IMR-90 (cell line): ENCODE measurements around the gene RTL1.

Source experiments
- BHLHE40 ChIP-seq: fragments of 150-350 bp; IDR thresholded peaks from 2 replicates; pipeline ENCODE4 v1.6.1; 2016; ENCODE audit warnings: mild to moderate bottlenecking, low read depth, low read length
- CEBPB ChIP-seq: IDR thresholded peaks from 2 replicates; pipeline ENCODE4 v1.6.1; 2012; ENCODE audit warnings: low read depth, low read length, improper control_type of control experiment
- FOS ChIP-seq: fragments of 150-350 bp; IDR thresholded peaks from 2 replicates; pipeline ENCODE4 v1.6.1; 2016; ENCODE audit warnings: low read depth, low read length
- MAZ ChIP-seq: IDR thresholded peaks from 2 replicates; pipeline ENCODE4 v1.6.1; 2012; ENCODE audit warnings: low read depth, mild to moderate bottlenecking, low read length, improper control_type of control experiment, moderate library complexity, borderline replicate concordance
- MXI1 ChIP-seq: IDR thresholded peaks from 2 replicates; pipeline ENCODE4 v1.6.1; 2012; ENCODE audit warnings: low read depth, mild to moderate bottlenecking, low read length, moderate library complexity, borderline replicate concordance
- NFE2L2 ChIP-seq: fragments of 150-350 bp; IDR thresholded peaks from 2 replicates; pipeline ENCODE4 v1.6.1; 2016; ENCODE audit warnings: low read depth, mild to moderate bottlenecking, low read length
- POLR2A ChIP-seq: IDR thresholded peaks from 2 replicates; pipeline ENCODE4 v1.6.1; 2012; ENCODE audit warnings: mild to moderate bottlenecking, low read depth, low read length
- RAD21 ChIP-seq: IDR thresholded peaks from 2 replicates; pipeline ENCODE4 v1.6.1; 2012; ENCODE audit warnings: low read length, improper control_type of control experiment
- RCOR1 ChIP-seq: IDR thresholded peaks from 2 replicates; pipeline ENCODE4 v1.6.1; 2012; ENCODE audit warnings: mild to moderate bottlenecking, low read length, improper control_type of control experiment; ENCODE audit not compliant: insufficient replicate concordance
- RFX5 ChIP-seq: IDR thresholded peaks from 2 replicates; pipeline ENCODE4 v1.8.0; 2012; ENCODE audit warnings: low read depth, mild to moderate bottlenecking, low read length, moderate library complexity
- SMC3 ChIP-seq: fragments of 150-350 bp; IDR thresholded peaks from 2 replicates; pipeline ENCODE4 v1.6.1; 2016; ENCODE audit warnings: low read depth, mild to moderate bottlenecking, antibody characterized with exemption, low read length, moderate library complexity
- TF ChIP-seq, protein P1 (sequence below): conservative IDR thresholded peaks from 2 replicates; pipeline ENCODE4 v1.5.1; 2012; ENCODE audit warnings: mild to moderate bottlenecking, low read depth, low read length, improper control_type of control experiment
- TF ChIP-seq, protein P2 (sequence below): fragments of 150-350 bp; IDR thresholded peaks from 2 replicates; pipeline ENCODE4 v1.6.1; 2016; ENCODE audit warnings: low read depth, mild to moderate bottlenecking, low read length, moderate library complexity, borderline replicate concordance
- TF ChIP-seq, protein P3 (sequence below): fragments of 150-350 bp; IDR thresholded peaks from 2 replicates; pipeline ENCODE4 v1.6.1; 2017; ENCODE audit warnings: mild to moderate bottlenecking, antibody characterized with exemption, low read length, low read depth

DNA sequence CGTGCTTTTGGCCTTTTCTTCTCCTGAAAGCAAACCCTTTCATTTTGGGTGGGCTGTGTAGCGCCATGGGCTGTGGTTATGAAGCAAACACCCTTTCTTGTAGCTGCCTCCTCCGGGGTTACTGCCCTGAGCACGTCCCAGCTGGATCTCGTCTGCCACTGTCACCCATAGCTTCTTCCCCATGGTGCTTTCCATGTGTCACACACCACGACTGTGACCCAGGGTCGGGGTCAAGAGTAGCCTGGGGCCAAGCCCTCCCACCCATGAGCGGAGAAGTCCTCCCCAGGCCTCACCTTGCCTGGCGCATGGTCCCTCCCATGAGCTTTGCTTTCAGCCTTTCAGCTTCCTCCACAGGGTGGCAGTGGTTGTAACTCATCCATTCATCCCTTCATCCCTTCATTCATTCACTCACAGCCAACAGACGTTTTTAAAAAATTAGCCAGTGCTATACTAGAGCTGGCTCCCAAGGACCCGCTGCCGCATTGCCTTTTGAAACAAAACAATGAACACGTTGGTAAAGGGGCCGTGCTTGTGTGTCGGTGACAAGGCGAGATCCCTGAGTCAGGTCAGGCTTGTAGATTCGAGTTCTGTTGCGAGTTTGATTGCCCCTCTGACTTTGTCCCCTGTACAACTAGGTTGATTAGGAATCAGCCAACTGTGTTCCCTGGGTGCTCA, 48.1 kb downstream of the RTL1 start:
- no peak for TF ChIP-seq POLR2A
- TF ChIP-seq, protein P1, sequence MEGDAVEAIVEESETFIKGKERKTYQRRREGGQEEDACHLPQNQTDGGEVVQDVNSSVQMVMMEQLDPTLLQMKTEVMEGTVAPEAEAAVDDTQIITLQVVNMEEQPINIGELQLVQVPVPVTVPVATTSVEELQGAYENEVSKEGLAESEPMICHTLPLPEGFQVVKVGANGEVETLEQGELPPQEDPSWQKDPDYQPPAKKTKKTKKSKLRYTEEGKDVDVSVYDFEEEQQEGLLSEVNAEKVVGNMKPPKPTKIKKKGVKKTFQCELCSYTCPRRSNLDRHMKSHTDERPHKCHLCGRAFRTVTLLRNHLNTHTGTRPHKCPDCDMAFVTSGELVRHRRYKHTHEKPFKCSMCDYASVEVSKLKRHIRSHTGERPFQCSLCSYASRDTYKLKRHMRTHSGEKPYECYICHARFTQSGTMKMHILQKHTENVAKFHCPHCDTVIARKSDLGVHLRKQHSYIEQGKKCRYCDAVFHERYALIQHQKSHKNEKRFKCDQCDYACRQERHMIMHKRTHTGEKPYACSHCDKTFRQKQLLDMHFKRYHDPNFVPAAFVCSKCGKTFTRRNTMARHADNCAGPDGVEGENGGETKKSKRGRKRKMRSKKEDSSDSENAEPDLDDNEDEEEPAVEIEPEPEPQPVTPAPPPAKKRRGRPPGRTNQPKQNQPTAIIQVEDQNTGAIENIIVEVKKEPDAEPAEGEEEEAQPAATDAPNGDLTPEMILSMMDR: no peak
- TF ChIP-seq, protein P2, sequence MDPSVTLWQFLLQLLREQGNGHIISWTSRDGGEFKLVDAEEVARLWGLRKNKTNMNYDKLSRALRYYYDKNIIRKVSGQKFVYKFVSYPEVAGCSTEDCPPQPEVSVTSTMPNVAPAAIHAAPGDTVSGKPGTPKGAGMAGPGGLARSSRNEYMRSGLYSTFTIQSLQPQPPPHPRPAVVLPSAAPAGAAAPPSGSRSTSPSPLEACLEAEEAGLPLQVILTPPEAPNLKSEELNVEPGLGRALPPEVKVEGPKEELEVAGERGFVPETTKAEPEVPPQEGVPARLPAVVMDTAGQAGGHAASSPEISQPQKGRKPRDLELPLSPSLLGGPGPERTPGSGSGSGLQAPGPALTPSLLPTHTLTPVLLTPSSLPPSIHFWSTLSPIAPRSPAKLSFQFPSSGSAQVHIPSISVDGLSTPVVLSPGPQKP: no peak
- no peak for TF ChIP-seq CEBPB
- no peak for TF ChIP-seq SMC3
- no peak for TF ChIP-seq FOS
- TF ChIP-seq RCOR1: no peak
- no peak for TF ChIP-seq RAD21
- TF ChIP-seq BHLHE40: no peak
- TF ChIP-seq, protein P3, sequence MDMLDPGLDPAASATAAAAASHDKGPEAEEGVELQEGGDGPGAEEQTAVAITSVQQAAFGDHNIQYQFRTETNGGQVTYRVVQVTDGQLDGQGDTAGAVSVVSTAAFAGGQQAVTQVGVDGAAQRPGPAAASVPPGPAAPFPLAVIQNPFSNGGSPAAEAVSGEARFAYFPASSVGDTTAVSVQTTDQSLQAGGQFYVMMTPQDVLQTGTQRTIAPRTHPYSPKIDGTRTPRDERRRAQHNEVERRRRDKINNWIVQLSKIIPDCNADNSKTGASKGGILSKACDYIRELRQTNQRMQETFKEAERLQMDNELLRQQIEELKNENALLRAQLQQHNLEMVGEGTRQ: no peak
- TF ChIP-seq RFX5: no peak
- no peak for TF ChIP-seq MXI1
- TF ChIP-seq NFE2L2: no peak
- no peak for TF ChIP-seq MAZ
